ENCODE results near the gene ASPDH. TPM values are rescaled to one million over a fixed set of nuclear protein-coding genes. Genes with fewer than 3 reads are reported as not detected.

The ASPDH gene
- total and polyA plus RNA-seq, 2 donors (not counting 1 experiment from before 2014, with no cell fraction given), result not detected

DNA sequence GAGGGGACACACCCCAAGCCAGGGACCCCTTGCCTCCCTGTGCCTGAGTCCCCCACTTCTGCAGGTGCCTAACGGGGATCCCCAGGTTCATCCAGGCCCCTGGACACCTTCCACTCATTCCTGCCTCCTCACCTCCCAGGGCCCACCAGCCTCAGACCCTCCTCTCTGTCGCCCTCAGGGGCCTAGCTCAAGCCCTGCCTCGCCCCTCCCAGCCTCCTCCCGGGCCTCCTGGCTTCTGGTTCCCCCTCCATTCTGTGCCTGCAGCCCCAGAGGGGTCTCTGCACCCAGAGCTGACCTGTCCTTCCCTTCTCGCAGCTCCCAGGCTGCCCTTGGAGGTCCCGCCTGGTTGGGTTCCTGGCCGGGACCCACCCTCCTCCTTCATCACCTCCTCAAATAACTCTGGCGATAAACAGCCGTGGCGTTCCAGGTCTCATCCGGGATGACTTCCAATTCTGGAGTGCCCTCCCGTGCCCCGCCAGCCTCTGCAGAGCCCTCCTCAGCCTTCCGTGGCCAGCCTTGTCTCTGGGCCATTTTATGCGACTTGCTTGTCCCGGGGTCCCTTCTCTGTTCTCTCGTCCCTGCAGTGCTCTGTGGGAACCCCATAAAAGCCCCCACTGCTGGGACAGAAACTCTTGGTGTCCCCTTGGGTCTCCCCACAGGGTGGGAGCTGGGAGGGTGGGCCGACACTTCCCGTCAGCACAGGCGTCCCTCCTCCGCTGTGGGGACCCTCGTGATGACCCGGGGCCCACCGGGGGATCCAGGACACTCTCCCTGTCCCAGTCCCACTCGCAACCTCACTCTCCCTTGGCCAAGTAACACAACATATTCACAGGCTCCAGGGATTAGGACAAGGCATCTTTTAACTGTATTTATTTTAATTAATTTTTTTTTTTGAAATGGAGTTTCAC, 11.9 kb downstream of the ASPDH start:
- Mint-ChIP-seq H3K27ac (no peak overlapping the region), H3K27me3 (no peaks in the 10 kb centered on the region)

DNA sequence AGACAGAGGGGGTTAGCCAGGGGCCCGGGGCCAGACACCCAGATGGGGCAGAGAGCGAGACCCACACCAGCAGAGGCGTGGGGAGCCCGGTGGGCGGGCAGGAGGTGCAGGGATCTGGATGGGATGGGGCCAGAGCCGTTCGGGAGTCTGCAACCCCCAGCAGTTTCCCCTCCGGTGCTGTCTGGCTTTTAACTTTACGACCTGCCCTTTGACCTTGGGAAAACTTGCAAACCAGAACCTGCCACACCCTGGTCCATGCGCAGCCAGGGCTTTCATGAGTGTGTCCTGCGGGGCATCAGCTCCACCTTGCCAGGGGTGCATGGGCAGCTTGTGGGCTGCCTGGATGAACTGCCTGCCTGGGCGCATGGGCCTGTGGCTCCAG, 12.5 kb downstream of the ASPDH start:
- Histone ChIP-seq H3K79me2 (ENCODE audit: control insufficient read depth, insufficient read depth, low read length) (no peaks in the 10 kb centered on the region), H3K9ac (ENCODE audit: low read length) (no peak overlapping the region), H3K4me2 (replicated peaks; ENCODE audit: low read depth, low read length, poor library complexity, severe bottlenecking) (no peak overlapping the region), H3K27me3 (replicated peaks in 1 of 4; ENCODE audit: control extremely low read depth in 1 of 4, control insufficient read depth in 3 of 4, insufficient read depth in 4 of 4, low read length in 3 of 4) (no peaks in the 10 kb centered on the region), H3K4me3 (ENCODE audit: control extremely low read depth in 1 of 5, extremely low read depth in 1 of 5, insufficient read depth in 1 of 5, low read depth in 2 of 5, low read length in 4 of 5) (no peak overlapping the region), H2AFZ (ENCODE audit: insufficient read depth, low read depth, low read length, poor library complexity, severe bottlenecking) (no peak overlapping the region), H3K4me1 (ENCODE audit: control insufficient read depth in 2 of 2, insufficient read depth in 2 of 2, low read length in 2 of 2) (no peaks in the 10 kb centered on the region), H3K9me3 (ENCODE audit: control extremely low read depth in 1 of 3, control insufficient read depth in 2 of 3, insufficient read depth in 1 of 3, low read length in 2 of 3) (peaks cover 0 to 3% (median 0%) of the 10 kb centered on the region in 3 donors), H3K36me3 (replicated peaks in 1 of 2; ENCODE audit: control extremely low read depth in 1 of 2, control insufficient read depth in 1 of 2, extremely low read depth in 1 of 2, insufficient read depth in 2 of 2, low read length in 1 of 2) (no peaks in the 10 kb centered on the region), H3K27ac (ENCODE audit: low read length in 2 of 2) (no peak overlapping the region), H4K20me1 (ENCODE audit: control insufficient read depth, insufficient read depth, low read length, poor library complexity, severe bottlenecking) (no peaks in the 10 kb centered on the region)
- Mint-ChIP-seq H3K4me3 (no peak overlapping the region), H3K9me3 (ENCODE audit: insufficient read depth) (no peaks in the 10 kb centered on the region), H3K4me1 (no peaks in the 10 kb centered on the region), H3K27me3 (no peaks in the 10 kb centered on the region), H3K27ac (no peak overlapping the region)
- ATAC-seq (ENCODE audit: low read depth) (no peak), DNase-seq (no peak)
- ChIA-PET POLR2A (no interaction called here), CTCF (no interaction called here)
- intact Hi-C loops (cut with micrococcal nuclease), result no loop called here
- no peak for TF ChIP-seq EZH2 (IDR thresholded peaks at IDR 0.05; ENCODE audit: borderline replicate concordance, insufficient read depth, low read depth, low read length, poor library complexity, severe bottlenecking)
- TF ChIP-seq, protein P1, sequence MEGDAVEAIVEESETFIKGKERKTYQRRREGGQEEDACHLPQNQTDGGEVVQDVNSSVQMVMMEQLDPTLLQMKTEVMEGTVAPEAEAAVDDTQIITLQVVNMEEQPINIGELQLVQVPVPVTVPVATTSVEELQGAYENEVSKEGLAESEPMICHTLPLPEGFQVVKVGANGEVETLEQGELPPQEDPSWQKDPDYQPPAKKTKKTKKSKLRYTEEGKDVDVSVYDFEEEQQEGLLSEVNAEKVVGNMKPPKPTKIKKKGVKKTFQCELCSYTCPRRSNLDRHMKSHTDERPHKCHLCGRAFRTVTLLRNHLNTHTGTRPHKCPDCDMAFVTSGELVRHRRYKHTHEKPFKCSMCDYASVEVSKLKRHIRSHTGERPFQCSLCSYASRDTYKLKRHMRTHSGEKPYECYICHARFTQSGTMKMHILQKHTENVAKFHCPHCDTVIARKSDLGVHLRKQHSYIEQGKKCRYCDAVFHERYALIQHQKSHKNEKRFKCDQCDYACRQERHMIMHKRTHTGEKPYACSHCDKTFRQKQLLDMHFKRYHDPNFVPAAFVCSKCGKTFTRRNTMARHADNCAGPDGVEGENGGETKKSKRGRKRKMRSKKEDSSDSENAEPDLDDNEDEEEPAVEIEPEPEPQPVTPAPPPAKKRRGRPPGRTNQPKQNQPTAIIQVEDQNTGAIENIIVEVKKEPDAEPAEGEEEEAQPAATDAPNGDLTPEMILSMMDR (IDR thresholded peaks at IDR 0.05), result no peak
- WGBS (ENCODE audit: insufficient coverage), result 84% methylated on average over 12 of the region's 12 CpGs

More for the DNA sequence above, 11.9 kb downstream of the ASPDH start:
- H3K4me3 ChIP-seq (ENCODE audit: control extremely low read depth in 1 of 5, extremely low read depth in 1 of 5, insufficient read depth in 1 of 5, low read depth in 2 of 5, low read length in 4 of 5), result no peak overlapping the region
- no peaks in the 10 kb centered on the region for H3K79me2 ChIP-seq (ENCODE audit: control insufficient read depth, insufficient read depth, low read length)
- peaks cover 0 to 3% (median 0%) of the 10 kb centered on the region in 3 donors for H3K9me3 ChIP-seq (ENCODE audit: control extremely low read depth in 1 of 3, control insufficient read depth in 2 of 3, insufficient read depth in 1 of 3, low read length in 2 of 3)
- TF ChIP-seq EZH2 (IDR thresholded peaks at IDR 0.05; ENCODE audit: borderline replicate concordance, insufficient read depth, low read depth, low read length, poor library complexity, severe bottlenecking), result no peak
- TF ChIP-seq, protein P1 (IDR thresholded peaks at IDR 0.05), result no peak
- no peak overlapping the region for H3K4me2 ChIP-seq (replicated peaks; ENCODE audit: low read depth, low read length, poor library complexity, severe bottlenecking)
- Mint-ChIP-seq H3K4me1 (no peaks in the 10 kb centered on the region), H3K4me3 (no peak overlapping the region), H3K9me3 (ENCODE audit: insufficient read depth) (no peaks in the 10 kb centered on the region)
- H3K9ac ChIP-seq (ENCODE audit: low read length), result no peak overlapping the region
- POLR2A ChIA-PET, result no interaction called here
- ATAC-seq (ENCODE audit: low read depth) (no peak), DNase-seq (no peak)
- H3K36me3 ChIP-seq (replicated peaks in 1 of 2; ENCODE audit: control extremely low read depth in 1 of 2, control insufficient read depth in 1 of 2, extremely low read depth in 1 of 2, insufficient read depth in 2 of 2, low read length in 1 of 2), result no peaks in the 10 kb centered on the region
- no peak overlapping the region for H2AFZ ChIP-seq (ENCODE audit: insufficient read depth, low read depth, low read length, poor library complexity, severe bottlenecking)
- H3K4me1 ChIP-seq (ENCODE audit: control insufficient read depth in 2 of 2, insufficient read depth in 2 of 2, low read length in 2 of 2), result no peaks in the 10 kb centered on the region
- WGBS (ENCODE audit: insufficient coverage), result 92% methylated on average over 21 of the region's 25 CpGs
- H4K20me1 ChIP-seq (ENCODE audit: control insufficient read depth, insufficient read depth, low read length, poor library complexity, severe bottlenecking), result no peaks in the 10 kb centered on the region
- no peaks in the 10 kb centered on the region for H3K27me3 ChIP-seq (replicated peaks in 1 of 4; ENCODE audit: control extremely low read depth in 1 of 4, control insufficient read depth in 3 of 4, insufficient read depth in 4 of 4, low read length in 3 of 4)
- H3K27ac ChIP-seq (ENCODE audit: low read length in 2 of 2), result no peak overlapping the region
- intact Hi-C loops (cut with micrococcal nuclease), result no loop called here
- CTCF ChIA-PET, result no interaction called here
